ENCODE data around the gene MEX3D.

Gene MEX3D

GRCh38 chr19:1572795-1573194, 4.7 kb upstream of the MEX3D start:
- H3K79me2 ChIP-seq (ENCODE audit: insufficient read depth, low read length): no peaks in the 10 kb centered on the region
- H3K9me2 ChIP-seq (replicated peaks; ENCODE audit: low read depth, low read length): no peaks in the 10 kb centered on the region
- peaks cover 5% of the 10 kb centered on the region for H3K4me1 ChIP-seq (ENCODE audit: insufficient read depth, low read length, poor library complexity, severe bottlenecking)
- H3K27me3 ChIP-seq (ENCODE audit: insufficient read depth, low read length, poor library complexity, severe bottlenecking): no peaks in the 10 kb centered on the region
- no peaks in the 10 kb centered on the region for H3F3A ChIP-seq (ENCODE audit: low read depth)
- no peak overlapping the region for H2AFZ ChIP-seq (ENCODE audit: low read length)
- H3K4me3 ChIP-seq (ENCODE audit: low read length, poor library complexity, severe bottlenecking): no peak overlapping the region
- H3K9me3 ChIP-seq (ENCODE audit: insufficient read depth, low read depth, low read length): no peaks in the 10 kb centered on the region
- H3K9ac ChIP-seq (ENCODE audit: low read depth, low read length, poor library complexity, severe bottlenecking): no peak overlapping the region
- peaks cover 12% of the 10 kb centered on the region; the same call in 1 of the 2 replicates for H3K36me3 ChIP-seq (ENCODE audit: insufficient read depth, low read length)
- H3K4me2 ChIP-seq (ENCODE audit: low read depth, low read length, poor library complexity, severe bottlenecking): no peak overlapping the region
- no peak for TF ChIP-seq EZH2phosphoT487 (IDR thresholded peaks at IDR 0.05; ENCODE audit: borderline replicate concordance)
- H4K20me1 ChIP-seq (ENCODE audit: insufficient read depth, low read length, poor library complexity, severe bottlenecking): no peaks in the 10 kb centered on the region

DNA sequence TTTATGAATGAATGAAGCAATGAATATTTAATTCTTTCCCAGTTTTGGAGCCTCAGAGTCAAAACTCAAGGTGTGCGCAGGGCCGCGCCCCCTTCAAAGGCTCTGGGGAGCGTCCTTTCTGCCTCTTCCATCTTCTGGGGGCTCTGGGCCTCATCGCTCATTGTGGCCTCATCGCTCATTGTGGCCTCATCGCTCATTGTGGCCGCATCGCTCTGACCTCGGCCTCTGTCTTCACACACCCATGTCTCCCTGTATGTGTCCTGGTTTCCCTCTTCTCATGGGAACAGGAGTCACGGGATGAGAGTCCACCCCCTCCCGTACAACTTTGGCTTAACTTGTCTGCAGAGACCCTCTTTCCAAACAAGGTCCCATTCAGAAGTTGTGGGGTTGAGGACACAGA, 3.2 kb upstream of the MEX3D start:
- no peak overlapping the region for H3K4me3 ChIP-seq (ENCODE audit: low read length, poor library complexity, severe bottlenecking)
- no peak overlapping the region for H3K4me2 ChIP-seq (ENCODE audit: low read depth, low read length, poor library complexity, severe bottlenecking)
- H3K27me3 ChIP-seq (ENCODE audit: insufficient read depth, low read length, poor library complexity, severe bottlenecking): no peaks in the 10 kb centered on the region
- no peaks in the 10 kb centered on the region for H3K9me3 ChIP-seq (ENCODE audit: insufficient read depth, low read depth, low read length)
- TF ChIP-seq EZH2phosphoT487 (IDR thresholded peaks at IDR 0.05; ENCODE audit: borderline replicate concordance) (no peak), CTCF (conservative IDR thresholded peaks at IDR 0.05; ENCODE audit: low read length) (no peak)
- no peaks in the 10 kb centered on the region for H4K20me1 ChIP-seq (ENCODE audit: insufficient read depth, low read length, poor library complexity, severe bottlenecking)
- H3F3A ChIP-seq (ENCODE audit: low read depth): no peaks in the 10 kb centered on the region
- peaks cover 10% of the 10 kb centered on the region; the same call in 1 of the 2 replicates for H3K79me2 ChIP-seq (ENCODE audit: insufficient read depth, low read length)
- H3K9ac ChIP-seq (ENCODE audit: low read depth, low read length, poor library complexity, severe bottlenecking): no peak overlapping the region
- H3K9me2 ChIP-seq (replicated peaks; ENCODE audit: low read depth, low read length): no peaks in the 10 kb centered on the region
- H2AFZ ChIP-seq (ENCODE audit: low read length): no peak overlapping the region
- H3K4me1 ChIP-seq (ENCODE audit: insufficient read depth, low read length, poor library complexity, severe bottlenecking): peaks cover 5% of the 10 kb centered on the region
- H3K36me3 ChIP-seq (ENCODE audit: insufficient read depth, low read length): no peaks in the 10 kb centered on the region; the same call in 1 of the 2 replicates

DNA sequence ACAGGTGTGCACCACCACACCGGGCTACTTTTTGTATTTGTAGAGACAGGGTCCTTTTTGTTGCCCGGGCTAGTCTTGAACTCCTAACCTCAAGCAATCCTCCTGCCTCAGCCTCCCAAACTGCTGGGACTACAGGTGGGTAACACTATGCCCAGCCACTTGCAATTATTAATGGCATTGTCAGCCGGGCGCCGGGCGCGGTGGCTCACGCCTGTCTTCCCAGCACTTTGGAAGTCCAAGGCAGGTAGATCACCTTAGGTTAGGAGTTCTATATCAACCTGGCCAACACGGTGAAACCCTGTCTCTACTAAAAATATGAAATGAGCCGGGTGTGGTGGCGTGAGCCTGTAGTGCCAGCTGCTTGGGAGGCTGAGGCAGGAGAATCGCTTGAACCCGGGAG, 2.7 kb upstream of the MEX3D start:
- Histone ChIP-seq H3K9me2 (replicated peaks; ENCODE audit: low read depth, low read length) (no peaks in the 10 kb centered on the region), H3K79me2 (ENCODE audit: insufficient read depth, low read length) (peaks cover 15% of the 10 kb centered on the region), H3K4me1 (ENCODE audit: insufficient read depth, low read length, poor library complexity, severe bottlenecking) (peaks cover 5% of the 10 kb centered on the region), H3K4me3 (ENCODE audit: low read length, poor library complexity, severe bottlenecking) (no peak overlapping the region), H4K20me1 (ENCODE audit: insufficient read depth, low read length, poor library complexity, severe bottlenecking) (no peaks in the 10 kb centered on the region), H3K4me2 (ENCODE audit: low read depth, low read length, poor library complexity, severe bottlenecking) (no peak overlapping the region), H2AFZ (ENCODE audit: low read length) (no peak overlapping the region), H3K27me3 (ENCODE audit: insufficient read depth, low read length, poor library complexity, severe bottlenecking) (no peaks in the 10 kb centered on the region), H3K36me3 (ENCODE audit: insufficient read depth, low read length) (no peaks in the 10 kb centered on the region), H3F3A (ENCODE audit: low read depth) (no peaks in the 10 kb centered on the region), H3K9me3 (ENCODE audit: insufficient read depth, low read depth, low read length) (no peaks in the 10 kb centered on the region), H3K9ac (ENCODE audit: low read depth, low read length, poor library complexity, severe bottlenecking) (no peak overlapping the region)
- no peak for TF ChIP-seq CTCF (conservative IDR thresholded peaks at IDR 0.05; ENCODE audit: low read length)
- TF ChIP-seq EZH2phosphoT487 (IDR thresholded peaks at IDR 0.05; ENCODE audit: borderline replicate concordance): no peak

GRCh38 chr19:1569997-1570396, 1.9 kb upstream of the MEX3D start:
- no peaks in the 10 kb centered on the region for H3K27me3 ChIP-seq (ENCODE audit: insufficient read depth, low read length, poor library complexity, severe bottlenecking)
- no peak overlapping the region for H2AFZ ChIP-seq (ENCODE audit: low read length)
- peaks cover 4% of the 10 kb centered on the region for H4K20me1 ChIP-seq (ENCODE audit: insufficient read depth, low read length, poor library complexity, severe bottlenecking)
- H3K9ac ChIP-seq (ENCODE audit: low read depth, low read length, poor library complexity, severe bottlenecking): no peak overlapping the region
- no peaks in the 10 kb centered on the region for H3F3A ChIP-seq (ENCODE audit: low read depth)
- H3K4me3 ChIP-seq (ENCODE audit: low read length, poor library complexity, severe bottlenecking): no peak overlapping the region
- TF ChIP-seq CTCF (conservative IDR thresholded peaks at IDR 0.05; ENCODE audit: low read length): no peak
- TF ChIP-seq EZH2phosphoT487 (IDR thresholded peaks at IDR 0.05; ENCODE audit: borderline replicate concordance): no peak
- no peaks in the 10 kb centered on the region for H3K9me2 ChIP-seq (replicated peaks; ENCODE audit: low read depth, low read length)
- H3K9me3 ChIP-seq (ENCODE audit: insufficient read depth, low read depth, low read length): no peaks in the 10 kb centered on the region
- H3K36me3 ChIP-seq (ENCODE audit: insufficient read depth, low read length): no peaks in the 10 kb centered on the region
- H3K4me2 ChIP-seq (ENCODE audit: low read depth, low read length, poor library complexity, severe bottlenecking): no peak overlapping the region
- peaks cover 5% of the 10 kb centered on the region for H3K4me1 ChIP-seq (ENCODE audit: insufficient read depth, low read length, poor library complexity, severe bottlenecking)
- peaks cover 22% of the 10 kb centered on the region for H3K79me2 ChIP-seq (ENCODE audit: insufficient read depth, low read length)

Data from Loucy (cell line).